Bone marrow (tissue), 2 donors: Measurements from ENCODE around the gene PCIF1.
"Not testable (repeated sequence)": the region's sequence is repeated elsewhere in the genome, so short reads cannot be mapped to it uniquely, and the experiment has no call there.

Source experiments
- DNase-seq, 2 donors: peaks; one replicate each; lab custom pipeline; 2025; lab: John Stamatoyannopoulos, UW

The PCIF1 gene

GRCh38 chr20:45994761-45995493 lies 60.4 kb downstream of the PCIF1 start:
- no peak for DNase-seq

GRCh38 chr20:45995495-45996097 lies 61.1 kb downstream of the PCIF1 start:
- DNase-seq: not testable (repeated sequence)

GRCh38 chr20:45997187-45997586 lies 62.7 kb downstream of the PCIF1 start:
- no peak for DNase-seq
